K562 (cell line): ENCODE results near the gene MOB1B. TPM values are rescaled to one million over a fixed set of nuclear protein-coding genes. Genes with fewer than 3 reads are reported as not detected.

ENCODE experiments used
- ARHGAP35 ChIP-seq: fragments of 450-650 bp; IDR thresholded peaks from 2 replicates; pipeline ENCODE4 v1.6.1; 2018; ENCODE audit not compliant: partially characterized antibody
- CEBPG ChIP-seq, 3 experiments: fragments of 200-800 bp in 1 of 3; sonication (Bioruptor generic) in 1 of 3; sonication (generic) in 1 of 3; formaldehyde crosslinking in 1 of 3; IDR thresholded peaks in 2 of 3; conservative IDR thresholded peaks in 1 of 3; 2 replicates each; pipeline versions ENCODE4 v1.6.1 to v1.8.0; 2016 to 2022; ENCODE audit warnings: missing compliant biosample characterization in 2 of 3, missing genetic modification characterization in 2 of 3, mild to moderate bottlenecking in 1 of 3, missing genetic modification reagents in 1 of 3
- FOXP4 ChIP-seq: sonication (generic); formaldehyde crosslinking; IDR thresholded peaks from 2 replicates; pipeline ENCODE4 v1.8.0; 2022; ENCODE audit warnings: mild to moderate bottlenecking, missing genetic modification reagents, borderline replicate concordance
- MCM2 ChIP-seq: fragments of 450-650 bp; IDR thresholded peaks from 2 replicates; pipeline ENCODE4 v1.6.1; 2017; ENCODE audit warnings: low read depth, mild to moderate bottlenecking
- NFATC3 ChIP-seq: fragments of 450-650 bp; IDR thresholded peaks from 2 replicates; pipeline ENCODE4 v1.6.1; 2017; ENCODE audit warnings: mild to moderate bottlenecking
- RUNX1 ChIP-seq: sonication (generic); IDR thresholded peaks from 2 replicates; pipeline ENCODE4 v1.6.1; 2016; ENCODE audit warnings: antibody characterized with exemption, low read depth
- SMARCA5 ChIP-seq: fragments of 450-650 bp; IDR thresholded peaks from 2 replicates; pipeline ENCODE4 v1.6.1; 2016
- SMARCB1 ChIP-seq: IDR thresholded peaks from 2 replicates; pipeline ENCODE4 v1.6.1; 2011; ENCODE audit warnings: improper control_type of control experiment, low read depth; ENCODE audit not compliant: insufficient read length
- ZNF121 ChIP-seq: sonication (generic); formaldehyde crosslinking; conservative IDR thresholded peaks from 2 replicates; pipeline ENCODE4 v1.8.0; 2022; ENCODE audit warnings: missing genetic modification reagents
- ZNF224 ChIP-seq: sonication (generic); formaldehyde crosslinking; IDR thresholded peaks from 2 replicates; pipeline ENCODE4 v1.8.0; 2022; ENCODE audit warnings: mild to moderate bottlenecking, missing genetic modification reagents
- ZNF551 ChIP-seq: fragments of 250-450 bp; sonication (Bioruptor Pico); IDR thresholded peaks from 2 replicates; pipeline ENCODE4 v1.5.0; 2021; ENCODE audit warnings: mild to moderate bottlenecking, moderate library complexity
- ZNF561 ChIP-seq: fragments of 450-650 bp; formaldehyde crosslinking; conservative IDR thresholded peaks from 2 replicates; pipeline ENCODE4 v1.4.0; 2020; ENCODE audit warnings: mild to moderate bottlenecking, moderate library complexity
- polyA plus RNA-seq, 8 experiments: library from polyadenylated mRNA; depleted of rRNA in 4 of 8; stranded (reverse) in 5 of 8; unstranded in 3 of 8; fragments of >200 nt; fragmentation: Nextera tagmentation in 2 of 8; fragmentation: Illumina TruSeq in 1 of 8; extraction: Ambion mirVana in 2 of 8; extraction: Trizol in 1 of 8; gene quantifications; 2 replicates each; pipeline versions ENCODE4 v1.2.1 to v1.2.3, GENCODE V29; 2011 to 2014; ENCODE audit warnings: inconsistent platforms in 1 of 8, missing spikeins in 1 of 8
- total RNA-seq, 7 experiments: library from RNA; depleted of rRNA in 6 of 7; stranded (reverse); fragments of >200 nt in 6 of 7; fragmentation: Illumina TruSeq in 2 of 7; extraction: Trizol in 2 of 7; gene quantifications; 2 replicates each; pipeline versions ENCODE4 v1.2.1 to v1.2.3, GENCODE V29; 2011 to 2021; ENCODE audit warnings: low replicate concordance in 1 of 7
- TF ChIP-seq, protein P1 (sequence below): sonication (generic); formaldehyde crosslinking; IDR thresholded peaks from 2 replicates; pipeline ENCODE4 v1.8.1; 2023; ENCODE audit warnings: missing genetic modification reagents, mild to moderate bottlenecking, borderline replicate concordance
- TF ChIP-seq, protein P2 (sequence below): sonication (generic); formaldehyde crosslinking; IDR thresholded peaks from 2 replicates; pipeline ENCODE4 v1.8.1; 2022; ENCODE audit warnings: missing genetic modification reagents
- TF ChIP-seq, protein P3 (sequence below): fragments of 250-450 bp; sonication (Bioruptor Pico); IDR thresholded peaks from 2 replicates; pipeline ENCODE4 v1.4.0; 2020; ENCODE audit warnings: borderline replicate concordance

Gene MOB1B
- total and polyA plus RNA-seq, 9 of the 15 experiments (the other 6 are each of a cell fraction or from before 2014, with no cell fraction given): 8.4 to 37.8 (median 19.0) TPM

DNA sequence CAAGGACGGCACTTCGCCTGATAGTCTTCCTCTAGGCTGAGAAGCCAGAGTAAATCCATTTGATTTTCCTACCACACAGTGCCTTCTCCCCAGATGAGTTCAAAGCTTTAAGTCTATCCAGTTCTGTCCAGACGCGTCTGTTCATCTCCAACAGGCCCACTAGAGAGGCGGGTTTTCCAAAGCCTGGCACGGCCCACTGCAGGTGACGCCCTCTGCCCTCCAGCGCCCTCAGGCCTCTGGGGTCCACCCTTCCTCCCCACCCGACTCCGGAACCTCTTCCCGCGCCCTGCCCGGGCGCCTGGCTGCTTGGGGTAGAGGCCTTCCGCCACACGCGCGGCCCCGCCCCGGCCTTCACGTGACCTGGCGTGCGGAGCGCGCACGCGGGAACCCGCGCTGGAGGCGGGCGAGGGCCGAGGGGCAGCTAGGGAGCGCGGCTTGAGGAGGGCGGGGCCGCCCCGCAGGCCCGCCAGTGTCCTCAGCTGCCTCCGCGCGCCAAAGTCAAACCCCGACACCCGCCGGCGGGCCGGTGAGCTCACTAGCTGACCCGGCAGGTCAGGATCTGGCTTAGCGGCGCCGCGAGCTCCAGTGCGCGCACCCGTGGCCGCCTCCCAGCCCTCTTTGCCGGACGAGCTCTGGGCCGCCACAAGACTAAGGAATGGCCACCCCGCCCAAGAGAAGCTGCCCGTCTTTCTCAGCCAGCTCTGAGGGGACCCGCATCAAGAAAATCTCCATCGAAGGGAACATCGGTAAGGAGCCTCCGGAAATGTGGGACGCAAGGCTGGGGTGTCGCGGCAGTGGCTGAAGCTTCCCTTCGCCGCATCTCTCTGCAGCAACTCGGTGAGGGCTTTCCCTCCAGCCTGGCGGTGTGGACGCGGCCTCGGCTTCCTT, 91.3 kb downstream of the MOB1B start, which contains the start of gene DCK (continued):
- TF ChIP-seq ZNF121 (CRISPR knock-in tag) (no peak), ZNF551 (CRISPR knock-in tag) (no peak), RUNX1 (no peak), SMARCA5 (no peak), FOXP4 (CRISPR knock-in tag) (no peak; the same call in 1 of the 2 replicates), MCM2 (no peak), CEBPG (CRISPR knock-in tag; IDR thresholded peaks at IDR 0.05) (no peak), CEBPG (tag; conservative IDR thresholded peaks at IDR 0.05 in 1 of 2, IDR thresholded peaks at IDR 0.05 in 1 of 2) (no peak), ARHGAP35 (no peak), NFATC3 (no peak), ZNF561 (no peak), SMARCB1 (no peak), ZNF224 (0 out of 2 replicates have a peak, but pooled peaks have one; percentile 51)
- TF ChIP-seq, protein P1, sequence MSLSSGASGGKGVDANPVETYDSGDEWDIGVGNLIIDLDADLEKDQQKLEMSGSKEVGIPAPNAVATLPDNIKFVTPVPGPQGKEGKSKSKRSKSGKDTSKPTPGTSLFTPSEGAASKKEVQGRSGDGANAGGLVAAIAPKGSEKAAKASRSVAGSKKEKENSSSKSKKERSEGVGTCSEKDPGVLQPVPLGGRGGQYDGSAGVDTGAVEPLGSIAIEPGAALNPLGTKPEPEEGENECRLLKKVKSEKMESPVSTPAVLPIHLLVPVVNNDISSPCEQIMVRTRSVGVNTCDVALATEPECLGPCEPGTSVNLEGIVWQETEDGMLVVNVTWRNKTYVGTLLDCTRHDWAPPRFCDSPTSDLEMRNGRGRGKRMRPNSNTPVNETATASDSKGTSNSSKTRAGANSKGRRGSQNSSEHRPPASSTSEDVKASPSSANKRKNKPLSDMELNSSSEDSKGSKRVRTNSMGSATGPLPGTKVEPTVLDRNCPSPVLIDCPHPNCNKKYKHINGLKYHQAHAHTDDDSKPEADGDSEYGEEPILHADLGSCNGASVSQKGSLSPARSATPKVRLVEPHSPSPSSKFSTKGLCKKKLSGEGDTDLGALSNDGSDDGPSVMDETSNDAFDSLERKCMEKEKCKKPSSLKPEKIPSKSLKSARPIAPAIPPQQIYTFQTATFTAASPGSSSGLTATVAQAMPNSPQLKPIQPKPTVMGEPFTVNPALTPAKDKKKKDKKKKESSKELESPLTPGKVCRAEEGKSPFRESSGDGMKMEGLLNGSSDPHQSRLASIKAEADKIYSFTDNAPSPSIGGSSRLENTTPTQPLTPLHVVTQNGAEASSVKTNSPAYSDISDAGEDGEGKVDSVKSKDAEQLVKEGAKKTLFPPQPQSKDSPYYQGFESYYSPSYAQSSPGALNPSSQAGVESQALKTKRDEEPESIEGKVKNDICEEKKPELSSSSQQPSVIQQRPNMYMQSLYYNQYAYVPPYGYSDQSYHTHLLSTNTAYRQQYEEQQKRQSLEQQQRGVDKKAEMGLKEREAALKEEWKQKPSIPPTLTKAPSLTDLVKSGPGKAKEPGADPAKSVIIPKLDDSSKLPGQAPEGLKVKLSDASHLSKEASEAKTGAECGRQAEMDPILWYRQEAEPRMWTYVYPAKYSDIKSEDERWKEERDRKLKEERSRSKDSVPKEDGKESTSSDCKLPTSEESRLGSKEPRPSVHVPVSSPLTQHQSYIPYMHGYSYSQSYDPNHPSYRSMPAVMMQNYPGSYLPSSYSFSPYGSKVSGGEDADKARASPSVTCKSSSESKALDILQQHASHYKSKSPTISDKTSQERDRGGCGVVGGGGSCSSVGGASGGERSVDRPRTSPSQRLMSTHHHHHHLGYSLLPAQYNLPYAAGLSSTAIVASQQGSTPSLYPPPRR (CRISPR knock-in tag): no peak
- TF ChIP-seq, protein P2, sequence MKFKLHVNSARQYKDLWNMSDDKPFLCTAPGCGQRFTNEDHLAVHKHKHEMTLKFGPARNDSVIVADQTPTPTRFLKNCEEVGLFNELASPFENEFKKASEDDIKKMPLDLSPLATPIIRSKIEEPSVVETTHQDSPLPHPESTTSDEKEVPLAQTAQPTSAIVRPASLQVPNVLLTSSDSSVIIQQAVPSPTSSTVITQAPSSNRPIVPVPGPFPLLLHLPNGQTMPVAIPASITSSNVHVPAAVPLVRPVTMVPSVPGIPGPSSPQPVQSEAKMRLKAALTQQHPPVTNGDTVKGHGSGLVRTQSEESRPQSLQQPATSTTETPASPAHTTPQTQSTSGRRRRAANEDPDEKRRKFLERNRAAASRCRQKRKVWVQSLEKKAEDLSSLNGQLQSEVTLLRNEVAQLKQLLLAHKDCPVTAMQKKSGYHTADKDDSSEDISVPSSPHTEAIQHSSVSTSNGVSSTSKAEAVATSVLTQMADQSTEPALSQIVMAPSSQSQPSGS (CRISPR knock-in tag): no peak
- TF ChIP-seq, protein P3, sequence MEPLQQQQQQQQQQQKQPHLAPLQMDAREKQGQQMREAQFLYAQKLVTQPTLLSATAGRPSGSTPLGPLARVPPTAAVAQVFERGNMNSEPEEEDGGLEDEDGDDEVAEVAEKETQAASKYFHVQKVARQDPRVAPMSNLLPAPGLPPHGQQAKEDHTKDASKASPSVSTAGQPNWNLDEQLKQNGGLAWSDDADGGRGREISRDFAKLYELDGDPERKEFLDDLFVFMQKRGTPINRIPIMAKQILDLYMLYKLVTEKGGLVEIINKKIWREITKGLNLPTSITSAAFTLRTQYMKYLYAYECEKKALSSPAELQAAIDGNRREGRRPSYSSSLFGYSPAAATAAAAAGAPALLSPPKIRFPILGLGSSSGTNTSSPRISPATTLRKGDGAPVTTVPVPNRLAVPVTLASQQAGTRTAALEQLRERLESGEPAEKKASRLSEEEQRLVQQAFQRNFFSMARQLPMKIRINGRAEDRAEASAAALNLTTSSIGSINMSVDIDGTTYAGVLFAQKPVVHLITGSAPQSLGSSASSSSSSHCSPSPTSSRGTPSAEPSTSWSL (CRISPR knock-in tag): no peak
